ENCODE measurements around the gene PNMA1. TPM values are rescaled to one million over a fixed set of nuclear protein-coding genes. Genes with fewer than 3 reads are reported as not detected.

The PNMA1 gene
- total and polyA plus RNA-seq, 2 donors (not counting 1 experiment from before 2014, with no cell fraction given), result 9.5 to 31.6 TPM

- Histone ChIP-seq H3K4me1 (ENCODE audit: control insufficient read depth in 2 of 2, insufficient read depth in 2 of 2, low read length in 2 of 2) (no peaks in the 10 kb centered on the region), H3K4me3 (ENCODE audit: control extremely low read depth in 1 of 5, extremely low read depth in 1 of 5, insufficient read depth in 1 of 5, low read depth in 2 of 5, low read length in 4 of 5) (no peak overlapping the region), H3K4me2 (replicated peaks; ENCODE audit: low read depth, low read length, poor library complexity, severe bottlenecking) (no peak overlapping the region), H3K9me3 (ENCODE audit: control extremely low read depth in 1 of 3, control insufficient read depth in 2 of 3, insufficient read depth in 1 of 3, low read length in 2 of 3) (no peaks in the 10 kb centered on the region), H3K36me3 (replicated peaks in 1 of 2; ENCODE audit: control extremely low read depth in 1 of 2, control insufficient read depth in 1 of 2, extremely low read depth in 1 of 2, insufficient read depth in 2 of 2, low read length in 1 of 2) (peaks cover 3 to 88% of the 10 kb centered on the region in 2 experiments), H3K27ac (ENCODE audit: low read length in 2 of 2) (no peak overlapping the region), H3K9ac (ENCODE audit: low read length) (no peak overlapping the region), H3K27me3 (replicated peaks in 1 of 4; ENCODE audit: control extremely low read depth in 1 of 4, control insufficient read depth in 3 of 4, insufficient read depth in 4 of 4, low read length in 3 of 4) (no peaks in the 10 kb centered on the region), H4K20me1 (ENCODE audit: control insufficient read depth, insufficient read depth, low read length, poor library complexity, severe bottlenecking) (peaks cover 33% of the 10 kb centered on the region), H2AFZ (ENCODE audit: insufficient read depth, low read depth, low read length, poor library complexity, severe bottlenecking) (no peak overlapping the region), H3K79me2 (ENCODE audit: control insufficient read depth, insufficient read depth, low read length) (peaks cover 9% of the 10 kb centered on the region)
- no peak for DNase-seq
- ChIA-PET CTCF (interaction anchor here (0.9 to 1.2 kb wide), 3 partner anchors 10 to 105 kb away, joined by 3 to 5 read pairs (median 3); no protein-coding TSS in a partner anchor), POLR2A (no interaction called here)
- TF ChIP-seq EZH2 (IDR thresholded peaks at IDR 0.05; ENCODE audit: borderline replicate concordance, insufficient read depth, low read depth, low read length, poor library complexity, severe bottlenecking) (no peak), CTCF (IDR thresholded peaks at IDR 0.05) (no peak)
- no peaks in the 10 kb centered on the region for H3K4me1 Mint-ChIP-seq
- H3K4me3 Mint-ChIP-seq, result no peak overlapping the region
- intact Hi-C loops (cut with micrococcal nuclease), result no loop called here
- no peak overlapping the region for H3K27ac Mint-ChIP-seq
- no peaks in the 10 kb centered on the region for H3K27me3 Mint-ChIP-seq
- H3K9me3 Mint-ChIP-seq (ENCODE audit: insufficient read depth), result no peaks in the 10 kb centered on the region
- ATAC-seq (ENCODE audit: low read depth), result no peak
Observed at GRCh38 chr14:73720636-73721035, 6.5 kb upstream of the PNMA1 start.

DNA sequence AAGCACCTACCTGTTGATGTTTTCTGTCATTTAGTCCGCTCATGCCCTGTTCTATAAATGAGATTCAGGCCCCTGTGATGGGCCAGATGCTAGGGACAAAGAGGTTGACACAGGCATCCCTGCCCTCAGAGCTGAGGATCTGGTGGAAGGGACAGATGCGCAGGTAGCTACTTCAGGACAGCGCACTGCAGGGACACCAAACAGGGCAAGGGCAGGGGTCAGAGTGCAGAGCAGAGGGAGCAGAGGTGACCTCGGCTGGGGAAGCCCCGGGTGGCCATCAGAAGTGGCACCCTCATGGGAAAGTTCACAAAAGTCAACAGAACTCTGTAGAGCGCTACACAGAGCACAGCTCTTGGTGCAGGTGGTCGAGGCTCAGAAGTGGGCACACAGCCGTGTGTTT is 5.6 kb upstream of the PNMA1 start:
- no peaks in the 10 kb centered on the region for H3K4me1 Mint-ChIP-seq
- H3K4me3 Mint-ChIP-seq, result no peak overlapping the region
- TF ChIP-seq EZH2 (IDR thresholded peaks at IDR 0.05; ENCODE audit: borderline replicate concordance, insufficient read depth, low read depth, low read length, poor library complexity, severe bottlenecking), result no peak
- TF ChIP-seq CTCF (IDR thresholded peaks at IDR 0.05), result no peak
- no peak overlapping the region for H3K9ac ChIP-seq (ENCODE audit: low read length)
- peaks cover 26% of the 10 kb centered on the region for H4K20me1 ChIP-seq (ENCODE audit: control insufficient read depth, insufficient read depth, low read length, poor library complexity, severe bottlenecking)
- H3K9me3 Mint-ChIP-seq (ENCODE audit: insufficient read depth), result no peaks in the 10 kb centered on the region
- intact Hi-C loops (cut with micrococcal nuclease), result no loop called here
- DNase-seq, result peak; percentile 12
- H3K36me3 ChIP-seq (replicated peaks in 1 of 2; ENCODE audit: control extremely low read depth in 1 of 2, control insufficient read depth in 1 of 2, extremely low read depth in 1 of 2, insufficient read depth in 2 of 2, low read length in 1 of 2), result peaks cover 3 to 81% of the 10 kb centered on the region in 2 experiments
- no peak overlapping the region for H3K27ac ChIP-seq (ENCODE audit: low read length in 2 of 2)
- ATAC-seq (ENCODE audit: low read depth), result no peak
- no peaks in the 10 kb centered on the region for H3K4me1 ChIP-seq (ENCODE audit: control insufficient read depth in 2 of 2, insufficient read depth in 2 of 2, low read length in 2 of 2)
- H3K27me3 Mint-ChIP-seq, result no peaks in the 10 kb centered on the region
- WGBS (ENCODE audit: insufficient coverage), result 94% methylated on average over 5 of the region's 8 CpGs
- no peak overlapping the region for H2AFZ ChIP-seq (ENCODE audit: insufficient read depth, low read depth, low read length, poor library complexity, severe bottlenecking)
- peak overlapping the region; percentile 53 for H3K27ac Mint-ChIP-seq
- H3K4me3 ChIP-seq (ENCODE audit: control extremely low read depth in 1 of 5, extremely low read depth in 1 of 5, insufficient read depth in 1 of 5, low read depth in 2 of 5, low read length in 4 of 5), result no peak overlapping the region
- POLR2A ChIA-PET, result interaction anchor here (0.6 kb wide), 1 partner anchor 8 kb away, joined by 3 read pairs; no protein-coding TSS in a partner anchor
- CTCF ChIA-PET, result interaction anchor here (1.1 kb wide), 1 partner anchor 106 kb away, joined by 3 read pairs; no protein-coding TSS in a partner anchor
- no peaks in the 10 kb centered on the region for H3K9me3 ChIP-seq (ENCODE audit: control extremely low read depth in 1 of 3, control insufficient read depth in 2 of 3, insufficient read depth in 1 of 3, low read length in 2 of 3)
- no peak overlapping the region for H3K4me2 ChIP-seq (replicated peaks; ENCODE audit: low read depth, low read length, poor library complexity, severe bottlenecking)
- H3K79me2 ChIP-seq (ENCODE audit: control insufficient read depth, insufficient read depth, low read length), result peaks cover 5% of the 10 kb centered on the region
- H3K27me3 ChIP-seq (replicated peaks in 1 of 4; ENCODE audit: control extremely low read depth in 1 of 4, control insufficient read depth in 3 of 4, insufficient read depth in 4 of 4, low read length in 3 of 4), result no peaks in the 10 kb centered on the region
